ENCODE measurements around the gene CMTM5.

The CMTM5 gene, protein sequence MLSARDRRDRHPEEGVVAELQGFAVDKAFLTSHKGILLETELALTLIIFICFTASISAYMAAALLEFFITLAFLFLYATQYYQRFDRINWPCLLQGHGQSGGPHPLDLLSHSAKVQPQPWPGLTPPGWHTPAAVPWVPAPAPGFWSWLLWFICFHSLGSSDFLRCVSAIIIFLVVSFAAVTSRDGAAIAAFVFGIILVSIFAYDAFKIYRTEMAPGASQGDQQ

DNA sequence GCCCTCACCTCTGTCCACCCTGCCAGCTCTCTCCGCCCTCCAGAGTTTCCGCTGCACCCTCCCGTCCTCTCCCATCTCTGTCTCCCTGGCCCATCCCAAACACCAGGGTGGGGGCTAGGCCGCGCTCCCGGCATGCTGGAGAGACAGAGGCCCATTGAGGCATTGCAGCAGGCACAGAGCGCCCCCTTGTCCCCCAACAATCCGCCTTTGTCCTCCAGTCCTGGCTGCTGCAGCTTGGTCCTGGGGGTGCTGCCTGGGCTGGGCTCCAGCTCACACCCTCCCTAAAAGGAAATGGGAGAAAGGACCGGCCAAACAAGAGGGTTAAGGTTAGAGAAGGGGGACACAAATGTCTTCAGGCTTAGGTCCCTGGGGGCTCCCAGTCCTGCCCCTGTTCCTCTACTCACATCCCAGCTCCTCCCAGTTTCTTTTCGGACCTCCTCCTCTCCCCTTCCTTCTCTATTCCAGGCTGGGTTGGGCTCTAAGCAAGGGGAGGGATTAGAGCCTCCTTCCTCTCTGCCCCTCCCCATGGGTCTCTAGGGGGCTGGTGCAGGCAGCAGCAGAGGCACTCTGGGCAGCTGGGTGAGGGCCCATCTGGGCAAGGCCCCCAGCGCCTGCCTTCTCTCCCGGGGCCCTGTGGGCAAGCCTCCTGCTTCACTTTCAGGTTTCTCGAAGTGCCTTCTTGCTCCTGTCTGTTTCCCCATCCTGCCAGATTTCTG lies at the start of gene CMTM5:
CMTM5 (plus strand) TSS at position 565 of the 716 bp plus-strand sequence. CDS start 206 bp downstream, outside the sequence.
- no peak for DNase-seq

DNA sequence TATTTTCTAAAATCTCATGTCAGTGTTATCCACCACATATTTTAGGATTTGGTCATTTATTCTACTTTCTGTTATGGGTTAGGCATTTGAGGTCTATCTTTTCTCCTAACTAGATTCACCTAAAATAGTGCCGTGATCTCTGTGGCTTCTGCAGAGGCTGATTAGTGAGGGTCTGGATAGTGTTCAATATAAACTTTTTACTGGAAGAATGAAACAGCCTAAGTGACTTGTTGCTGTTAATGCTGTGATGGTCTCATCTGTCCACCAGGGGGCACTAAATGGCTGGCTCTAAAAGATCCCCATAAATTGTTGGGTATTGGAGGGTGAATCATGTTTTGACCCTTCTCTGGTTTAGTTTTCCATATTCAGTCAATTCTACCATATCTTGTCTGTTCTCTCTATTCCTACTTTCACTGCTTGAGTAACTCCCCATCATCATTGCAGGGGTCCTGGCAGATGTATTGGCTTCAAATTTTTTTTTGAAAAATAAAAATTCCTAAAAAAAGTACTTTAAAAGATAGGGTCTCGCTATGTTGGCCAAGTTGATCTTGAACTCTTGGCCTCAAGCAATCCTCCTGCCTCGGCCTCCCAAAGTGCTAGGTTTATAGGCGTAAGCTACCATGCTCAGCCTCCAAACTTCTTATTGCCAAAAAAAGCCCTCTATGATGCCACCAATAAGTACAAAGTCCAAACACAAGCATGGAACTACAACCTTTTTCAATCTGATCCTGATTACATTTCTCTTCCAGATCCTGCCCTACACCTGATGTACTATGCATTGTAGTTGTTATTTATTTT lies 48.7 kb upstream of the CMTM5 start:
- DNase-seq: peak; percentile 29

DNA sequence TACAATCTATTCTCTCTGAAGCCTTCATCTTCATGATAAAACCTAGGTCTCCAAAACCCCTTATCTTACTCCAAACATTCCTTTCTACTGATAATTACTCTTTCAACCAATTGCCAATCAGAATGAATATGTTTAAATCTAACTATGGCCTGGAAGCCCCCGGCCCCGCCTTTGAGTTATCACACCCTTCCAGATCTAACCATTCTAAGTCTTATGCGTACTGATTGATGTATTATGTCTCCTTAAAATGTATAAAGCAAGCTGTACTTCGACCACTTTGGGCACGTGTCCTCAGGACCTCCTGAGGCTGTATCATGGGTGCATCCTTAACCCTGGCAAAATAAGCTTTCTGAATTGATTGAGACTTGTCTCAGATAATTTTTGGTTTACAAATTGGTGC lies 41.2 kb upstream of the CMTM5 start:
- no peak for DNase-seq

DNA sequence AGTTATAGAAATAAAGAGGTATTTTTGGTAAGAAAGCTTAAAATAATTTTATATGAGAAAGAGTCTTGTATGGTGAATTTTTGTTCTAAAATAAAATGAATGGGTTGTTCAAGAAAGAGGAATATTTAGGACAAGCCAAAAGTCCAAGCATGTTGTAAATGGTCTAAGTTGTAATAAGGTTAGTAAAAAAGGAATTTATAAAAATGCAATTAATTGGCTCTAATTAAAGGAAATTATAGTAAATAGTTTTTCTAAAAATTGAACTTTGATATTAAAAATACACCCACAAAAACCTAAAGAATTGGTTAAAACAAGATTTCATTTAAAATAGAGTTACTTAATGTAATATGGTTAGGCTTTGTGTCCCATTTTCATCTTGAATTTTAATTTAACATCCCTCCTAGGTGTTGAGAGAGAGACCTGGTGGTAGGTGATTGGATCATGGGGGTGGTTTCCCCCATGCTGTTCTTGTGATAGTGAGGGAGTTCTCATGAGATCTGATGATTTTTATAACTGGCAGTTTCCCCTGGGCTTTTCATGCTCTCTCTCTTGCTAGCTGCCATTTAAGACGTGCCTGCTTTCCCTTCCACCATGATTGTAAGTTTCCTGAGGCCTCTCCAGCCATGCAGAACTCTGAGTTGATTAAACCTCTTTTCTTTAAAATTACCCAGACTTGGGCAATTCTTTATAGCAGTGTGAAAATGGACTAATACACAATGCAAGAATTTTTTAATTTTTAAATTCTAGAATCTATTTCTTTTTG lies 37.2 kb upstream of the CMTM5 start:
- no peak for DNase-seq

DNA sequence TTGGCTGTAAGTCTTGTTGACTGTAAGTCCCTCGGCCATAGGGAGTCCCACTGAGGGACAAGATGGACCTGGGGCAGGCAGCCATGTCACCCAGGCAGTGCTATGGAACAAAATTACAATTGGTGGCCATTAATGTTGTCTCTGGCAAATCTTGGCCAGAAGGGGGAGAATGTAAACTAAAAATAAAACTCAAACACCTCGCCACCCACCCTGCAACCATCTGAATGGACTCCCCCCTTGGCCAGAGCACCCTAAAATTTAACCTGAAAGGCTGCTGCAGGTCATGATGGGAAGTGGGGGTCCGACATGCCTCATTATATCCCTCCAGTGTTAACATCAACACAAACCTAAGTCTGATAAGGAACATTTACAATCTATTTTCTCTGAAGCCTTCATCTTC lies 32.4 kb upstream of the CMTM5 start:
- DNase-seq: no peak

DNA sequence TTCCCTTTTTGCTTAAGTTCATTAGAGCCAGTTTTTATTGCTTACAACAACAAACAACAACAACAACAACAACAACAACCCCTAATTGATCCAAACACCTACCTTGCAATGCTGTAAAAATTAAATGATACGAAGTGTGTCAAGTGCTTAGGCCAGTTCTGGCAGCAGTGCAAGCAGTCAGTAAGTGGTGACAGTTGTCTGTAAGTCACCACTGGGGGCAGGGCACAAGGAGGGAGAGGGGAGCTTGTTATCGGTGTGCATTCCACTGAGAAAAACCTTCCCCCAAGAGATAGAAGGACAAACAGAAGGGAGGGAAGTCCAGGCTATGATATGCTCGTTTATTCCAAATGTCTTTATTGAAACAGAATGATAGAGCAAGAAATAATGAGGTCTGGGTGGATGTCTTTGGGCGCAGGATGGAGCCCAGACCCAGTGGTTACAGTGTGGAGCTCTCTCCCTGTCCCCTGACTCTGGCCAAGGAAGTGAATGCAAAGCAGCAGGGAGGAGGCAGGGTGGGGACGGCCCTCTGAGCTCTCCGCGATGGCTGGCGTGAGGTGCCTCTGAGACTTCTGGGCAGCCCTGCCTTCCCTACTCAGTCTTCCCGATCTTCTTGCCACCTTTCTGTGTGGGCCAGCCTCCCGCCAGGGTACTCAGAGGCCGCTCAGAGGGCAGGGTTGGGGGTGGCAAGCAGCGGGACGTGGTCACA lies 30.7 kb upstream of the CMTM5 start:
- DNase-seq: no peak

DNA sequence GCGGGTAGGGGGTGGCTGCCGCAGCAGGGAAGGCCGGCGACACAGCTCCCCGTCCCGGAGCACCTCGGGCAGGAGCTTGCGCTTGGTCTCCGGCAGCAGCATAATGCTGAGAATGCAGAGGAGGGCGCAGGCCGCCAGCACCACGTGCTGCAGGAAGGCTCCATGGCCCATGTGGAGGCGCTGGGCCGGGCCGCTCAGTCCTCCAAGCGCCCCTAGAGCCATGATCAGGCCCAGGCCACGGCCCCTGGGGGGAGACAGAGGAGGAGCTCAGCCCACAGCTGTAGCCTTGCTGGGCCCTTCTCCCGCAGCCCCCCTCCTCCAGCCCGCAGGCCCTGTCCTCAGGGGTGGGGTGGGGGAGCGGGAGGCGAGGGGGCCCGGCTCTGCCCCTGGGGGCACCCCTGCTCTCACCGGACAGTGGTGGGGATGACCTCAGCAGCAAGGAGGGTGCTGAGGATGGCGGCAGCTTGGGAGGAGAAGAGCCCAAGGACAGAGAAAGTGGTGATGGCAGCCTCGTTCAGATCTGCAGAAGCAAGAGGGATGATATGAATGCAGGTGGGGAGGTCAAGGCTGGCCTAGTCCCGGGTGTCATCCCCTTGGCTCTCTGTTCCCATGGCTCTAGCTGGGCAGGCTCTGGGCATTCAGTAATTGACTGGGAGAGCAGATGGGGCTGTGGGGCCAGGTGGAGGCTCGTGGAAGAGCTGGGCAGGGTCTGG lies 30.0 kb upstream of the CMTM5 start:
- no peak for DNase-seq

DNA sequence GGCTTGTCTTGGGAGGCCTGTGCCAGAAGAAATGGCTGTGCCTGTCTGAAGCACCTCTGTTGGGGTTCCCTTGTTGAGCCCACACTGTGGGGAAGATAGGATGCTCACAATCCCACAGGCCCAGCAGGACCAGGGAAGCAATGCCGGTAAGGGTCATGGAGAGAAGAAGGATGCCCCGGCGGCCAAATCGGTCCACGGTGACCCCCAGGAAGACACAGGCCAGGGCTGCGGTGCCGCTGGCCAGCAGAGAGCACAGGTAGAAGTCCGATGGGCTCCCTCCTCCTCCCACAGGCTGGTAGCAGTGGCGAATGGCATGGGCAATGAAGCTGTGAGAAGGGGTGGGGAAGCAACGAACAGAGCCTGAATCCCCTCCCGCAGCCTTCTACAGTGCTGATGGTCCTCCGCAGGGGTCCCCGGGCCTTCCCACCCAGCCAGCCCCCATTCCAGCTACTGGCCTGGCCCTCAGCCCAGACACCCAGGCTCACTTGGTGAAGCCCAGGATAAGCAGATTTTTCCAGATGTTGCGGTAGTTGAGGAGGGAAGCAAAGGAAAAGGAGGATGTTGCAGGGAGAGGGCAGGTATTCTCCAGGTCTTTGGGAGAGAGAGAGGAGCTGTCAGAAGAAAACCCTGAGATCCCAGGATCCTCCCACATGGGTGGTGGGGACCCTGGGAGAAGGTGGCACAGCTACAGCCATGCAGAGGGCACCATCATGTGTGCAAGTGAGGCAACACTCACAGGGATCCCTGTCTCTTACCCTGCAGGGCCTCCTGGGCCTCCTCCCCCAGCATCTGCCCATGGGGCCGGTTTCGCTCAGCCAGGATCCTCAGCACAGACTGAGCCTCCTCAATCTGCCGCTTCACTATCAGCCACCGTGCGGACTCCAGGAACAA lies 29.2 kb upstream of the CMTM5 start:
- no peak for DNase-seq

DNA sequence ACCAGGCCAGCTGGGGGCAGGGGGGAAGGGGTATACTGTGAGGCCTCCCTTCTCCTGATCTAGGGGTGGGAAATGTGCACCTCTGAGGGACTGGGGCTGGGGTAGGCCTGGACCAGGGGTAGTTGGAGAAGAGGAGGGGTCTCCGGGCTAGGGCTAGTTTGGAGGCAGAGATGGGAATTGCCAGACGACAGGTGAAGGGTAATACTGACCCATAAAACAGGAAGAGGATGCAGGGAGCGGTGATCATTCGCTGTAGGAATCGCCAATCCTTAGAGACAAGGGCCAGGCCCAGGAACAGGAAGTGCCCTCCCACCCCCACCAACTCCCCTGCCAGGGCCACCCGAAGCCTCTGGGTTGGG lies 28.6 kb upstream of the CMTM5 start:
- no peak for DNase-seq

DNA sequence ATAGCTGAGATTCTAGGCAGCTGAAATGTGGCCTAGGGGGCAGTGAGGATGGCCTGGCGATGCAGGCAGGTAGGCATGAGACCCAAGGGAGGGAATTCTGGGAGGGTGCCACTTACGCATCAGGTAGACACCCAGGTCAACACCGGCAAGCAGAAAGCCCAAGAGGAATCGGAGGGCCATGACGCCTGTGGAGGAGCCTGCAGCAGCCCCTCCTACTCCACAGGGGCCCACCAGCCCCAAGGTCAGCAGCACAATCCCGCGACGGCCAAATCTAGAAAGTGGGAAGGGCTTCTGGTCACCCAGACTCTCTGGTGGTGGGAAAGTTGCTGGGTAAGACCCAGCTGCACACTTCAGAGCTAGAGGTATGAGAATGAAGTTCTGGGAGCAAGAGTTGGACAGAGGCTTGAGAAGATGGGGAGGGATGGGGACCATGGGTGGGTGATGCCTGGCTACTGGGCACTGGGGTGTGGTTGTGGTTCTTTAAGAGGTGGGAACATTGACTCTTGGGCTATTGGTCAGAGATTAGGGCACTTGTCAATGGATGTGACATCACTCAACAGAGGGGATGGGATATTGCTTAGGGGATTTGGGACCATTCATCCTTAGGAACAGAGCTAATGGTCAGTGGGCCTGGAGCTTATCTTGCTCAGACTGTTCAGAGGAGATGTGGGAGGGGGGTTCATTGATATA lies 27.5 kb upstream of the CMTM5 start:
- DNase-seq: no peak

DNA sequence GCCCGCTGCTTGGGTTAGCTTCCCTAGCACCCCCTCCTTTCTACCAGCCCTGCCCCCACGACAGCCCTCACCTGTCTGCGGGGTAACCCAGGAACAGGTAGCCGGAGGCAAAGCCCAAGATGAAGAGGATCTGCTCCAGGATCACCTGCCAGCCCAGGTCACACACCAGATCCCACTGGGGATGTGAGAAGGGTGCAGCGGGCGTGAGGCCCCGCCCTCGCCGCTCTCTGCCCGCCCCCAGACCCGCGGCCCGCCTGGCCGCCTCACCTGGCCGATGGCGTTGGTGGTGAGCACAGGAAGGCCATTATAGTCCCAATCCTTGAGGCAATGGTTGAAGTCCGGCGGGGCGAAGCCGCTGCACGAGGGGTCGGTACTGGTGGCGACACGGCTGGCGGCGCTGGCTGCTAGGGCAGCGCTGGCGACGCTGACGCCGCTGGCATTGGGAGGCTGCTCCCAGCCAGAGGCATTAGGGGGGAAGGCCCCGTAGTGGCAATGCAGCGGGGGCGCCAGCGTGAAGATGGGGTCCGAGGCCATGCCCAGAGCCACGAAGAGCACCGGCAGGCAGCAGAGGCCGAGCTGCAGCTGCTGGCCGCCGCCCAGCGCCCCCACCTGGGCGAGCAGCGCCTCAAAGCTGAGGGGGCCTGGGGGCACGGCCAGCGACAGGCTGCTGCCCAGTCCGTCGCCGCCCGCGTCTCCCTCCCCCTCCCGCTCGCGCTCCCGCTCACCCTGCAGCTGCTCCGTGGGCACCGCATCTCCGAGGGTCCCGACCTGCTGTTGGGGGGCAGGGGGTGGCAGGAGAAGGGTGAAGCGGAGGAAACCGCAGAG lies 25.0 kb upstream of the CMTM5 start:
- no peak for DNase-seq

DNA sequence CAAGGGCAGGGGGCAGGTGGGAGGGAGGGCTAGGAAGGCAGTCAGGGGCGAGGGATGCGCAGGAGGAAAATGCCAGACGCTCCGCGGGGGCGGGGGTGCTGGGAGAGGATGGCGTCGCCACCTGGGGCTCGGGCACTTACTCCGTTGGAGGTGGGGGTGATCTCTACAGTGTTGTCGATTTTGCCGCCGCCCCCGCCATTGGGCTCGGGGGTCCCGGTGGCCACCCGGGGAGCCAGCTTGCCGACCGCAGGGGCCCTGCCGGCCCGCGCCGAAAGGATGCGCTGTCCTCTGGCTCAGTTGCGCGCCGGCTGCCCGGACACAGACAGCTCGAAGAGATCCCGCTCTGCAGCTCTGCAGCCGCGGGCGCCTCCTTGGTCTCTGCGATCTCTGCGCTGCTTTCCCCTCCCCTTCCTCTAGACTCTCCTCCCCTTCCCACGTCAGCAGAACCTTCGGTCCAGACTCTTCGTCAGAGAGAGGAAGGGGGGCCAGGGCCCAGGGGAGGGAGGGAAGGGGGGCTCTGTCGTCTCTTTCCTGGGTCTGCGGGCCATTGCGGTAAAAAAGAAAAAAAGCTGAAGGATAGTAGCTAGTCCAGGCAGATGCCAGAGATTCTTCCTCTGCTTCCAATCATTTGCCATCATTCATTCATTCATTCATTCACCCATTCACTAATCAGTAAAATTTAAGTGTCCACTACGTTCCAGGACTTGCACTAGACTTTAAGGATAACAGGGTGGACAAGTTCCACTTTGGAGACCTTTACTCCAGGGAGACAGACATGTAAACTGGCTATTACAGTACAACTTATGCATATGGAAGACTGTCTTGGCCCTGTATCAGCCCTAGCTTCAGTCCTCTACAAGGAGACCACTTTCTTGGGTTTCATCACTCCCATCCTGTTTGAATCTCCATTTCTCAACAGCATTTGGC lies 24.1 kb upstream of the CMTM5 start, which contains the start of gene SLC22A17:
SLC22A17 (minus strand) TSS at position 382 of the 927 bp plus-strand sequence.
- DNase-seq: peak; percentile 19

DNA sequence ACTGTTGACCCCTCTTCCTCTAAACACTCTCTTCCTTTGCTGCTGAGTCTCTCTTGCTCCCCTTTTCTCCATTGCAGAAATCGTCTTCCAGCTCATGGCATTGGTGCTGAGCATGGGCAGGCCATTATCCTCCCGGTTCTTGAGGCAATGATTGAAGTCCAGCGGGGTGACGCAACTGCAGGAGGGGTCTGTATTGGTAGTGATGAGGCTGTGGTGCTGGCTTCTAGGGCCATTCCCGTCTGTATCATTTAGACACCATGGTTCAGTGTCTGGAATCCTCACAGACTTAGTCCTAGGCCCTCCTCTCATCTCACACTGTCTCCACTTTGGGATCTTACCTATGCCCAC lies 23.4 kb upstream of the CMTM5 start:
- no peak for DNase-seq

DNA sequence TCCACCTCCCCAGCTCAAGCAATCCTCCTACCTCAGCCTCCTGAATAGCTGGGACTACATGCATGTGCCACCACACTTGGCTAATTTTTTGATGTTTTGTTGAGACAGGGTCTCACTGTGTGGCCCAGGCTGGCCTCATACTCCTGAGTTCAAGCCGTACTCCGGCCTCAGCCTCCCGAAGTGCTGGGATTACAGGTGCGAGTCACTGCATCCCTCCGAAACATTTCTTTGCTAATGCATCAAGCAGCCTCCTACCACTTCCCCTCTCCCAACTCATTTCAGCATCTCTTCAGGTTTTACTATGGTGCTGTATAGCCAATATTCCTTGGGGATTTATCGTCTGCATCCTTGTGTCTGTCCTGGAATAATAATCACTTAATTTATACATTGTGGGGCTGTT lies 21.9 kb upstream of the CMTM5 start:
- no peak for DNase-seq

DNA sequence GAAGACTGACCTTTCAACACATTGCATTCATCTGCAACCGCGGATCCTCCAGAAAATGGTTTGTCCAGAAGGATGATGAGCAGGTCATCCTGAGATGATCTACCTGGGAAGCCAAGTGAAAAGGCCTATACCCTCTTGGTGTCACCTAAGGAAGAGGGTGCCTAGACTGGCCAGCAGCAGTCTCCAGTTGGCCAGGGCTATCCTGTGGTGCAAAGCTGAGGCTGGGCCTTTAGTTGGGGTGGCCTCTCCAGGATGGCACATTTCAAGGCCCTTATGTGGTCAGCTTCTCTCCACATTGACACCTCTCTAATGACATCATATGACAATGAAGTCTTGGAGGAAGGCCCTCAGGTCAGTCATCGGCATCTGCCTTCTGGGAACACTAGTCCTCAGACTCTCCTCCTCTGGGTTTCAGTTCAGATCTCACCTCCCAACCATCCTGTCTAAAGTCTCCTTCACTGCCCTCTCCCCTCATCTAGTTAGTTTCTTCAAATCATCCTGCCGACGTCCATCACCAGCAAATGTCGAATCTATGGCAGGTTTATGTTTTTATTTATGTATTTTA lies 20.9 kb upstream of the CMTM5 start:
- DNase-seq: no peak

DNA sequence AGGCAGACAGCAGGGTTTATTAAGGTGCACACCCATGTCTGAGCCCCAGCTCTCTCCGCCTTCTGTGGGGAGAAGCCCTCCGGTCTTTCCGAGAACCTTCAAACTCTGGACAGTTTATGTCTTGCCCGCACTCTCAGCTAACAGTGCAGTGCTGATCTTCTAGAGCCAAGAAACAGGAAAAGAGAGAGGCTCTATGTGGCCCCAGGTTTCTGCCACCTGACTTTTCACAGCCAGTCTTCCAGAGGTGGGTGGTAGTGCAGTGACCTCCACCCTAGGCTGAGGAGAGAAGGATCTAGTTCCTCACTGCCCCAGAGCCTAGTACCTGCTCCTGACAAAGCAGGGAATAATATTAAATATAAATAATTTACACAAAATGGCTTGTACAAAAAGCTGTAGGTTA lies 20.2 kb upstream of the CMTM5 start:
- no peak for DNase-seq

DNA sequence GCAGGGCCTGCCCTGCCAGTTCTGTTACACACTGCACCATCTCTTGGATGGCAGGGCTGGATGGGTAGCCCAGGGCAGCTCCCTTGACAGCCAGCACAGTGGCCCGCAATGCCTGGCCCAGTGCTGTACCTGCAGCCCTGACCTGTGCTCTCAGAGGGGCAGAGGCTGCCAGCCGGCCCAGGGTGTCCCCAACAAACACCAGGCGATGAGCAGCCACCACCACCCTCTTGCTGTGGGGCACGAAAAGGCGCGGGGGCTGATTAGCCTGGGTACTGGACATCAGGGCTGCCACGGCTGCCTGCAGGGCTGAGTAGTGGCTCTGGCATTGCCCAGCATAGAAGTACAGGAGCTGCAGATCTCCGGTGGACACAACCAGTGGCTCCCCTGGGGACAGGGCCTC lies 19.6 kb upstream of the CMTM5 start:
- DNase-seq: no peak

DNA sequence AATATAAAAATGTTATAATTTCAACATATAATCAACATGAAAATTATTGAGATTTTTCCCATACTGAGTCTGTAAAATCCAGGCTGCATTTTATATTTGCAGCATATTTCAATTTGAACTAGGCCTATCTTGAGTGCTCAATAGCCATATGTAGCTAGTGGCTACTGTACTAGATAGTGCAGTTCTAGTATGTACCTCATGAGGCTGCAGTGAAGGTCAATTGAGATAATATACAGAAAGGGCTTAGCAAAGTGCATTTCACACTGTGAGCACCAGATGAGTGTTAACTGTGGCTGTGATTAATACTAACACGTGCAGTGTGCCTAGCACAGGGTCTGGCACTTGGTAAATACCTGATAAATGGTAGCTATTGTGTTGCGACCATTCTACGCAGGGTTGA lies 18.8 kb upstream of the CMTM5 start:
- DNase-seq: no peak
